DND-41 (cell line): ENCODE data around the gene HSF4.
"Not testable (repeated sequence)": the region's sequence is repeated elsewhere in the genome, so short reads cannot be mapped to it uniquely, and the experiment has no call there.

Experiments used
- ATAC-seq: fragments of 200-7000 bp; cut with Tn5 transposase; 3 replicates; pipeline ENCODE4 v1.9.1; 2021; ENCODE audit warnings: low read depth; ENCODE audit not compliant: insufficient read depth
- DNase-seq: peaks from one replicate; pipeline ENCODE4 v3.0.0-alpha.2; 2020
- H2AFZ ChIP-seq: 2 replicates; pipeline ENCODE4 v1.6.0; 2012; ENCODE audit warnings: low read depth, low read length
- H3K27ac ChIP-seq: 2 replicates; pipeline ENCODE4 v1.5.1; 2012; ENCODE audit warnings: low read length, inconsistent platforms
- H3K27me3 ChIP-seq: fragments of 200-600 bp; sonication (generic); 2 replicates; pipeline ENCODE4 v1.6.0; 2012; ENCODE audit warnings: low read length, mild to moderate bottlenecking, inconsistent platforms; ENCODE audit not compliant: insufficient read depth, poor library complexity
- H3K36me3 ChIP-seq: 2 replicates; pipeline ENCODE4 v1.5.1; 2012; ENCODE audit warnings: low read length, inconsistent platforms; ENCODE audit not compliant: insufficient read depth
- H3K4me1 ChIP-seq: 2 replicates; pipeline ENCODE4 v1.5.1; 2012; ENCODE audit warnings: mild to moderate bottlenecking, low read length; ENCODE audit not compliant: insufficient read depth
- H3K4me2 ChIP-seq: 2 replicates; pipeline ENCODE4 v1.6.0; 2012; ENCODE audit warnings: mild to moderate bottlenecking, moderate library complexity, low read length, inconsistent platforms; ENCODE audit not compliant: insufficient read depth
- H3K4me3 ChIP-seq, 2 experiments: fragments of 200-600 bp in 1 of 2; shearing (Covaris generic) in 1 of 2; 2 replicates each; pipeline ENCODE4 v1.5.1; 2012 to 2016; ENCODE audit warnings: inconsistent platforms in 2 of 2, low read length in 2 of 2, mild to moderate bottlenecking in 2 of 2, low read depth in 1 of 2, moderate library complexity in 1 of 2
- H3K79me2 ChIP-seq: 2 replicates; pipeline ENCODE4 v1.6.0; 2012; ENCODE audit warnings: low read length, inconsistent platforms; ENCODE audit not compliant: insufficient read depth
- H3K9ac ChIP-seq: 2 replicates; pipeline ENCODE4 v1.6.0; 2012; ENCODE audit warnings: low read depth, mild to moderate bottlenecking, inconsistent platforms, low read length, moderate library complexity
- H3K9me3 ChIP-seq: 2 replicates; pipeline ENCODE4 v1.5.1; 2012; ENCODE audit warnings: low read length, moderate library complexity, mild to moderate bottlenecking, inconsistent platforms; ENCODE audit not compliant: insufficient read depth, severe bottlenecking
- H4K20me1 ChIP-seq: 2 replicates; pipeline ENCODE4 v1.6.0; 2012; ENCODE audit warnings: low read length; ENCODE audit not compliant: insufficient read depth
- CTCF ChIP-seq: IDR thresholded peaks from 2 replicates; pipeline ENCODE4 v1.5.1; 2012; ENCODE audit warnings: borderline replicate concordance, low read length, moderate library complexity, mild to moderate bottlenecking; ENCODE audit not compliant: poor library complexity, severe bottlenecking; ENCODE audit errors: extremely low read depth
- EZH2 ChIP-seq: IDR thresholded peaks from 3 replicates; pipeline ENCODE4 v1.6.1; 2012; ENCODE audit warnings: borderline replicate concordance, low read depth, mild to moderate bottlenecking, moderate library complexity, low read length, inconsistent platforms; ENCODE audit not compliant: severe bottlenecking

HSF4 gene

GRCh38 chr16:67116388-67117311, 47.9 kb upstream of the HSF4 start:
- Histone ChIP-seq H3K36me3 (peaks cover 26% of the 10 kb centered on the region), H3K27ac (no peak overlapping the region), H3K9me3 (no peaks in the 10 kb centered on the region), H2AFZ (no peak overlapping the region), H3K4me1 (peaks cover 12% of the 10 kb centered on the region), H3K79me2 (peaks cover 76% of the 10 kb centered on the region), H3K4me3 (no peak overlapping the region), H3K27me3 (no peaks in the 10 kb centered on the region), H4K20me1 (peaks cover 19% of the 10 kb centered on the region; the same call in 1 of the 2 replicates), H3K9ac (no peak overlapping the region), H3K4me2 (no peak overlapping the region)
- DNase-seq (no peak), ATAC-seq (no peak)
- no peak for TF ChIP-seq EZH2
- no peak for TF ChIP-seq CTCF

- peaks cover 17% of the 10 kb centered on the region; the same call in 1 of the 2 replicates for H4K20me1 ChIP-seq
- H3K27ac ChIP-seq: no peak overlapping the region
- peaks cover 2% of the 10 kb centered on the region for H3K4me1 ChIP-seq
- no peak overlapping the region for H3K9ac ChIP-seq
- no peak for DNase-seq
- peaks cover 65% of the 10 kb centered on the region for H3K79me2 ChIP-seq
- no peak overlapping the region for H3K4me2 ChIP-seq
- H2AFZ ChIP-seq: no peak overlapping the region
- H3K36me3 ChIP-seq: peaks cover 36% of the 10 kb centered on the region
- no peaks in the 10 kb centered on the region for H3K9me3 ChIP-seq
- ATAC-seq: no peak
- no peak overlapping the region for H3K4me3 ChIP-seq
- H3K27me3 ChIP-seq: no peaks in the 10 kb centered on the region
- TF ChIP-seq EZH2 (no peak), CTCF (no peak)
These were observed 46.8 kb upstream of the HSF4 start for GRCh38 chr16:67117716-67118115.

- no peak overlapping the region for H3K9ac ChIP-seq
- H3K79me2 ChIP-seq: peaks cover 46% of the 10 kb centered on the region
- no peaks in the 10 kb centered on the region for H3K9me3 ChIP-seq
- peaks cover 9% of the 10 kb centered on the region; the same call in 1 of the 2 replicates for H4K20me1 ChIP-seq
- no peak overlapping the region for H3K4me2 ChIP-seq
- no peaks in the 10 kb centered on the region for H3K4me1 ChIP-seq
- no peak for ATAC-seq
- no peak overlapping the region for H2AFZ ChIP-seq
- H3K36me3 ChIP-seq: peaks cover 43% of the 10 kb centered on the region
- no peak overlapping the region for H3K4me3 ChIP-seq
- TF ChIP-seq EZH2 (no peak), CTCF (no peak)
- H3K27ac ChIP-seq: no peak overlapping the region
- no peaks in the 10 kb centered on the region for H3K27me3 ChIP-seq
- no peak for DNase-seq
These were observed 44.5 kb upstream of the HSF4 start for GRCh38 chr16:67120025-67120424.

- not testable (repeated sequence) for ATAC-seq, H3K4me1 ChIP-seq, H2AFZ ChIP-seq, H3K27me3 ChIP-seq, H3K4me2 ChIP-seq, H3K9ac ChIP-seq, H3K4me3 ChIP-seq, H3K27ac ChIP-seq, DNase-seq, H3K9me3 ChIP-seq, H4K20me1 ChIP-seq
- peaks cover 59% of the 10 kb centered on the region for H3K36me3 ChIP-seq
- H3K79me2 ChIP-seq: peaks cover 20% of the 10 kb centered on the region
These were observed 41.7 kb upstream of the HSF4 start for GRCh38 chr16:67122799-67123198.
